GM23338 (cell line): ENCODE data around the gene CRACR2A. TPM values are rescaled to one million over a fixed set of nuclear protein-coding genes. Genes with fewer than 3 reads are reported as not detected.

Experiments used
- ATAC-seq: fragments of 200-7000 bp; cut with Tn5 transposase; 3 replicates; pipeline ENCODE4 v1.9.1; 2020
- DNase-seq: peaks from one replicate; pipeline ENCODE4 v3.0.0-alpha.2; 2015; ENCODE audit warnings: low spot score
- H2AFZ ChIP-seq: fragments of 200-600 bp; sonication (generic); 2 replicates; pipeline ENCODE4 v1.8.0; 2016; ENCODE audit warnings: antibody characterized with exemption, mild to moderate bottlenecking, moderate library complexity
- H3F3A ChIP-seq: fragments of 200-600 bp; sonication (generic); replicated peaks from 2 replicates; pipeline ENCODE4 v1.8.0; 2017; ENCODE audit warnings: antibody characterized with exemption, mixed run types, low read depth
- H3K27ac ChIP-seq: fragments of 200-600 bp; sonication (generic); 2 replicates; pipeline ENCODE4 v1.6.1; 2016; ENCODE audit warnings: low read depth
- H3K27me3 ChIP-seq: fragments of 200-600 bp; sonication (generic); 2 replicates; pipeline ENCODE4 v1.8.0; 2016; ENCODE audit warnings: mild to moderate bottlenecking, mixed run types, moderate library complexity; ENCODE audit not compliant: insufficient read depth
- H3K36me3 ChIP-seq: fragments of 200-600 bp; sonication (generic); 2 replicates; pipeline ENCODE4 v1.8.0; 2016; ENCODE audit warnings: mild to moderate bottlenecking; ENCODE audit not compliant: insufficient read depth
- H3K4me1 ChIP-seq: fragments of 200-600 bp; sonication (generic); 2 replicates; pipeline ENCODE4 v1.8.0; 2016; ENCODE audit warnings: mild to moderate bottlenecking, moderate library complexity; ENCODE audit not compliant: insufficient read depth
- H3K4me2 ChIP-seq: fragments of 200-600 bp; sonication (generic); 2 replicates; pipeline ENCODE4 v1.7.1; 2017; ENCODE audit warnings: mixed run types
- H3K4me3 ChIP-seq: fragments of 200-600 bp; sonication (generic); 2 replicates; pipeline ENCODE4 v1.6.1; 2016; ENCODE audit warnings: mixed run types
- H3K79me2 ChIP-seq: fragments of 200-600 bp; sonication (generic); replicated peaks from 2 replicates; pipeline ENCODE4 v1.8.0; 2017; ENCODE audit warnings: mild to moderate bottlenecking; ENCODE audit not compliant: insufficient read depth
- H3K9me2 ChIP-seq: fragments of 200-600 bp; sonication (generic); 2 replicates; pipeline ENCODE4 v1.8.0; 2017; ENCODE audit not compliant: insufficient read depth
- H4K20me1 ChIP-seq: fragments of 200-600 bp; sonication (generic); replicated peaks from 2 replicates; pipeline ENCODE4 v1.8.0; 2017; ENCODE audit warnings: mild to moderate bottlenecking; ENCODE audit not compliant: insufficient read depth
- H3K27ac Mint-ChIP-seq: 2 replicates; pipeline ENCODE4 v1.8.0; 2020; ENCODE audit warnings: inconsistent platforms, mild to moderate bottlenecking, moderate library complexity, mixed read lengths
- H3K27me3 Mint-ChIP-seq: 3 replicates; pipeline ENCODE4 v1.8.0; 2022; ENCODE audit warnings: low read depth, mild to moderate bottlenecking, moderate library complexity, mixed read lengths, inconsistent platforms; ENCODE audit not compliant: insufficient read depth, poor library complexity
- H3K36me3 Mint-ChIP-seq: 3 replicates; pipeline ENCODE4 v1.8.0; 2021; ENCODE audit warnings: low read depth, mild to moderate bottlenecking, inconsistent platforms, moderate library complexity, mixed read lengths
- H3K4me1 Mint-ChIP-seq: 3 replicates; pipeline ENCODE4 v1.8.0; 2020; ENCODE audit warnings: mild to moderate bottlenecking, inconsistent platforms, mixed read lengths
- H3K4me3 Mint-ChIP-seq: 3 replicates; pipeline ENCODE4 v1.8.0; 2021; ENCODE audit warnings: moderate library complexity, mild to moderate bottlenecking, inconsistent platforms, mixed read lengths
- H3K9me3 Mint-ChIP-seq: 3 replicates; pipeline ENCODE4 v1.8.0; 2020; ENCODE audit warnings: moderate library complexity, mild to moderate bottlenecking, inconsistent platforms, mixed read lengths
- CREB1 ChIP-seq: fragments of 250-450 bp; sonication (Bioruptor Pico); IDR thresholded peaks from 2 replicates; pipeline ENCODE4 v1.5.0; 2020; ENCODE audit warnings: low read depth, mild to moderate bottlenecking, moderate library complexity
- NANOG ChIP-seq: IDR thresholded peaks from 2 replicates; pipeline ENCODE4 v1.6.1; 2016; ENCODE audit warnings: antibody characterized with exemption, borderline replicate concordance
- POLR2AphosphoS5 ChIP-seq: IDR thresholded peaks from 2 replicates; pipeline ENCODE4 v1.6.1; 2016; ENCODE audit warnings: antibody characterized with exemption, low read depth
- REST ChIP-seq: IDR thresholded peaks from one replicate; pipeline ENCODE4 v1.6.1; 2018; ENCODE audit warnings: antibody characterized with exemption; ENCODE audit not compliant: unreplicated experiment
- ZNF331 ChIP-seq: fragments of 250-450 bp; sonication (Bioruptor Pico); IDR thresholded peaks from 2 replicates; pipeline ENCODE4 v1.5.0; 2020; ENCODE audit warnings: low read depth, mild to moderate bottlenecking, moderate library complexity
- polyA plus RNA-seq: library from polyadenylated mRNA; unstranded; fragments of >200 nt; fragmentation: Nextera tagmentation; extraction: Ambion mirVana; gene quantifications from 2 replicates; pipeline ENCODE4 v1.2.1, GENCODE V29; 2016
- total RNA-seq: library from RNA; depleted of rRNA; stranded (reverse); fragments of >200 nt; shearing (Covaris generic); gene quantifications from 2 replicates; pipeline ENCODE4 v1.2.3, GENCODE V29; 2014
- TF ChIP-seq, protein P1 (sequence below), 2 experiments: fragments of 200-600 bp in 1 of 2; sonication (generic) in 1 of 2; conservative IDR thresholded peaks; 2 replicates each; pipeline versions ENCODE4 v1.5.1 to v1.6.1; 2016 to 2017; ENCODE audit warnings: antibody characterized with exemption in 2 of 2, low read depth in 2 of 2, mild to moderate bottlenecking in 2 of 2, moderate library complexity in 1 of 2

CRACR2A gene
- total and polyA plus RNA-seq, 2 experiments from 2014 or later, result 1.5 to 3.0 TPM

GRCh38 chr12:3622822-3623690, 129.9 kb downstream of the CRACR2A start (continued):
- TF ChIP-seq, protein P1, sequence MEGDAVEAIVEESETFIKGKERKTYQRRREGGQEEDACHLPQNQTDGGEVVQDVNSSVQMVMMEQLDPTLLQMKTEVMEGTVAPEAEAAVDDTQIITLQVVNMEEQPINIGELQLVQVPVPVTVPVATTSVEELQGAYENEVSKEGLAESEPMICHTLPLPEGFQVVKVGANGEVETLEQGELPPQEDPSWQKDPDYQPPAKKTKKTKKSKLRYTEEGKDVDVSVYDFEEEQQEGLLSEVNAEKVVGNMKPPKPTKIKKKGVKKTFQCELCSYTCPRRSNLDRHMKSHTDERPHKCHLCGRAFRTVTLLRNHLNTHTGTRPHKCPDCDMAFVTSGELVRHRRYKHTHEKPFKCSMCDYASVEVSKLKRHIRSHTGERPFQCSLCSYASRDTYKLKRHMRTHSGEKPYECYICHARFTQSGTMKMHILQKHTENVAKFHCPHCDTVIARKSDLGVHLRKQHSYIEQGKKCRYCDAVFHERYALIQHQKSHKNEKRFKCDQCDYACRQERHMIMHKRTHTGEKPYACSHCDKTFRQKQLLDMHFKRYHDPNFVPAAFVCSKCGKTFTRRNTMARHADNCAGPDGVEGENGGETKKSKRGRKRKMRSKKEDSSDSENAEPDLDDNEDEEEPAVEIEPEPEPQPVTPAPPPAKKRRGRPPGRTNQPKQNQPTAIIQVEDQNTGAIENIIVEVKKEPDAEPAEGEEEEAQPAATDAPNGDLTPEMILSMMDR (conservative IDR thresholded peaks at IDR 0.05; ENCODE audit: low read depth in 2 of 2), result no peak
- TF ChIP-seq ZNF331 (CRISPR knock-in tag), result no peak

GRCh38 chr12:3622021-3622821, 130.7 kb downstream of the CRACR2A start:
- H3K4me1 ChIP-seq, result no peaks in the 10 kb centered on the region
- no peak overlapping the region for H3K4me2 ChIP-seq
- no peaks in the 10 kb centered on the region for H3F3A ChIP-seq
- no peak for DNase-seq
- H2AFZ ChIP-seq, result no peak overlapping the region
- H3K9me2 ChIP-seq, result no peaks in the 10 kb centered on the region
- H3K27ac Mint-ChIP-seq, result no peak overlapping the region
- ATAC-seq, result no peak
- no peaks in the 10 kb centered on the region for H4K20me1 ChIP-seq
- peaks cover 11% of the 10 kb centered on the region for H3K4me1 Mint-ChIP-seq
- no peaks in the 10 kb centered on the region for H3K36me3 ChIP-seq
- H3K36me3 Mint-ChIP-seq, result no peaks in the 10 kb centered on the region
- no peak for TF ChIP-seq CREB1 (CRISPR knock-in tag)
- no peak for TF ChIP-seq REST
- no peak for TF ChIP-seq NANOG
- TF ChIP-seq POLR2AphosphoS5, result no peak
- no peaks in the 10 kb centered on the region for H3K27me3 ChIP-seq
- H3K79me2 ChIP-seq, result no peaks in the 10 kb centered on the region
- peaks cover 2% of the 10 kb centered on the region for H3K27me3 Mint-ChIP-seq
- no peak overlapping the region for H3K27ac ChIP-seq
- H3K4me3 ChIP-seq, result no peak overlapping the region
- H3K9me3 Mint-ChIP-seq, result no peaks in the 10 kb centered on the region
- H3K4me3 Mint-ChIP-seq, result no peak overlapping the region
